ENCODE results near the gene LINC00632.

LINC00632 gene

DNA sequence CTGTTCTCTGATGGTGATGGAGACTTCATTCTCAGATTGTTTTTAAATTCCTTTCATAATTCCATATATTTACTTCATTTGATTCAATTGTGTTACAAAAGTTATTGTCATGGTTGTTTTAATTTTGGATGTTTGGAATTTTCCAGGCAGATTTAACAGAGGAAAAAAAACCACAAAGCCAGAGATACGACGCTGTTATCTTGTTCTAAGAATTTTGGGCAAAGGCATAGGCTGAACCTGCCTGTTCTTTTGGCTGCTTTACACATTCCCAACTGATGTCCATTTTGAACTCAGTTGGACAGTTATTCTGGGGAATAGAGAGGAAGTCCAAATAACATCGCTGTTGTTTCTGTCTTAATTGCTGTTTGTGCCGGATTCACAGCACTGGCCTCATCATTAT lies 65.7 kb downstream of the LINC00632 start:
- no peak overlapping the region for H3K4me3 ChIP-seq (ENCODE audit: low read length, poor library complexity, severe bottlenecking)
- no peaks in the 10 kb centered on the region for H3K79me2 ChIP-seq (ENCODE audit: insufficient read depth, low read length)
- TF ChIP-seq, protein P1, sequence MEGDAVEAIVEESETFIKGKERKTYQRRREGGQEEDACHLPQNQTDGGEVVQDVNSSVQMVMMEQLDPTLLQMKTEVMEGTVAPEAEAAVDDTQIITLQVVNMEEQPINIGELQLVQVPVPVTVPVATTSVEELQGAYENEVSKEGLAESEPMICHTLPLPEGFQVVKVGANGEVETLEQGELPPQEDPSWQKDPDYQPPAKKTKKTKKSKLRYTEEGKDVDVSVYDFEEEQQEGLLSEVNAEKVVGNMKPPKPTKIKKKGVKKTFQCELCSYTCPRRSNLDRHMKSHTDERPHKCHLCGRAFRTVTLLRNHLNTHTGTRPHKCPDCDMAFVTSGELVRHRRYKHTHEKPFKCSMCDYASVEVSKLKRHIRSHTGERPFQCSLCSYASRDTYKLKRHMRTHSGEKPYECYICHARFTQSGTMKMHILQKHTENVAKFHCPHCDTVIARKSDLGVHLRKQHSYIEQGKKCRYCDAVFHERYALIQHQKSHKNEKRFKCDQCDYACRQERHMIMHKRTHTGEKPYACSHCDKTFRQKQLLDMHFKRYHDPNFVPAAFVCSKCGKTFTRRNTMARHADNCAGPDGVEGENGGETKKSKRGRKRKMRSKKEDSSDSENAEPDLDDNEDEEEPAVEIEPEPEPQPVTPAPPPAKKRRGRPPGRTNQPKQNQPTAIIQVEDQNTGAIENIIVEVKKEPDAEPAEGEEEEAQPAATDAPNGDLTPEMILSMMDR (conservative IDR thresholded peaks at IDR 0.05; ENCODE audit: low read length): no peak
- no peak for TF ChIP-seq EZH2phosphoT487 (IDR thresholded peaks at IDR 0.05; ENCODE audit: borderline replicate concordance)
- H3F3A ChIP-seq (ENCODE audit: low read depth): no peaks in the 10 kb centered on the region
- no peaks in the 10 kb centered on the region for H4K20me1 ChIP-seq (ENCODE audit: insufficient read depth, low read length, poor library complexity, severe bottlenecking)
- H3K27me3 ChIP-seq (ENCODE audit: insufficient read depth, low read length, poor library complexity, severe bottlenecking): no peaks in the 10 kb centered on the region
- no peak overlapping the region for H2AFZ ChIP-seq (ENCODE audit: low read length)
- H3K36me3 ChIP-seq (ENCODE audit: insufficient read depth, low read length): no peaks in the 10 kb centered on the region
- no peak overlapping the region for H3K9ac ChIP-seq (ENCODE audit: low read depth, low read length, poor library complexity, severe bottlenecking)
- H3K4me1 ChIP-seq (ENCODE audit: insufficient read depth, low read length, poor library complexity, severe bottlenecking): no peaks in the 10 kb centered on the region
- H3K9me2 ChIP-seq (replicated peaks; ENCODE audit: low read depth, low read length): no peaks in the 10 kb centered on the region
- H3K9me3 ChIP-seq (ENCODE audit: insufficient read depth, low read depth, low read length): no peaks in the 10 kb centered on the region
- H3K4me2 ChIP-seq (ENCODE audit: low read depth, low read length, poor library complexity, severe bottlenecking): no peak overlapping the region

DNA sequence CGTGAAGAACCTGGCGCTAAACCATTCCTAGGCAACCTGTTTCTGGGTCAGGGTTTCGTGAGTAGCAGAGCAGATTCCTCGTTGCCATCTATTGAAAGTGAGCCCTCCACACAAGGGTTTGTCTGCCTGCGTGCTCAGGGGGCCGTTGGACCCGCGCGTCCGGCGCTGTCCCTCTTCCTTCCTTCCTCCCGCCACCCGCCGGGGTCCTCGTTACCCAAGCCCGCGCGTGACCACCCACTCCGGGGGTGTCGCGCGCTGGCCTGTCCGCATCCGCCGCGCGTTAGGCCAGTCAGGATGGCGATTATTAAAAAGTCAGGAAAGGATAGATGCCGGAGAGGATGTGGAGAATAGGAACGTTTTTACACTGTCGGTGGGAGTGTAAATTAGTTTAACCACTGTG lies 66.8 kb downstream of the LINC00632 start:
- H3K9me3 ChIP-seq (ENCODE audit: insufficient read depth, low read depth, low read length): no peaks in the 10 kb centered on the region
- no peaks in the 10 kb centered on the region for H3K79me2 ChIP-seq (ENCODE audit: insufficient read depth, low read length)
- no peaks in the 10 kb centered on the region for H3K9me2 ChIP-seq (replicated peaks; ENCODE audit: low read depth, low read length)
- H3K4me1 ChIP-seq (ENCODE audit: insufficient read depth, low read length, poor library complexity, severe bottlenecking): no peaks in the 10 kb centered on the region
- TF ChIP-seq EZH2phosphoT487 (IDR thresholded peaks at IDR 0.05; ENCODE audit: borderline replicate concordance): no peak
- TF ChIP-seq, protein P1 (conservative IDR thresholded peaks at IDR 0.05; ENCODE audit: low read length): no peak
- H3K4me3 ChIP-seq (ENCODE audit: low read length, poor library complexity, severe bottlenecking): no peak overlapping the region
- H2AFZ ChIP-seq (ENCODE audit: low read length): no peak overlapping the region
- H3K9ac ChIP-seq (ENCODE audit: low read depth, low read length, poor library complexity, severe bottlenecking): no peak overlapping the region
- H3K4me2 ChIP-seq (ENCODE audit: low read depth, low read length, poor library complexity, severe bottlenecking): no peak overlapping the region
- no peaks in the 10 kb centered on the region for H4K20me1 ChIP-seq (ENCODE audit: insufficient read depth, low read length, poor library complexity, severe bottlenecking)
- no peaks in the 10 kb centered on the region for H3F3A ChIP-seq (ENCODE audit: low read depth)
- H3K27me3 ChIP-seq (ENCODE audit: insufficient read depth, low read length, poor library complexity, severe bottlenecking): no peaks in the 10 kb centered on the region
- H3K36me3 ChIP-seq (ENCODE audit: insufficient read depth, low read length): no peaks in the 10 kb centered on the region

DNA sequence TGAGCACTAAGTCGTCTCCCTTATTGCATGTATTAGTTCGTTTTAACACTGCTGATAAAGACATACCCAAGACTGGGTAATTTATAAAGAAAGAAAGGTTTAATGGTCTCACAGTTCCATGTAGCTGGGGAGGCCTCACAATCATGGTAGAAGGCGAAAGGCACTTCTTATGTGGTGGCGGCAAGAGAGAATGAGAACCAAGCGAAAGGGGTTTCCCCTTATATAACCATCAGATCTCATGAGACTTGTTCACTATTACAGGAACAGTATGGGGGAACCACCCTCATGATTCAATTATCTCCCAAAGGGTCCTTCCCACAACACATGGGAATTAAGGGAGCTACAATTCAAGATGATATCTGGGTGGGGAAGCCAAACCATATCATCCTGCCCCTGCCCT lies 85.1 kb downstream of the LINC00632 start:
- Histone ChIP-seq H3K4me1 (ENCODE audit: insufficient read depth, low read length, poor library complexity, severe bottlenecking) (no peaks in the 10 kb centered on the region), H3K4me3 (ENCODE audit: low read length, poor library complexity, severe bottlenecking) (no peak overlapping the region), H3K9ac (ENCODE audit: low read depth, low read length, poor library complexity, severe bottlenecking) (no peak overlapping the region), H3K36me3 (ENCODE audit: insufficient read depth, low read length) (no peaks in the 10 kb centered on the region), H4K20me1 (ENCODE audit: insufficient read depth, low read length, poor library complexity, severe bottlenecking) (no peaks in the 10 kb centered on the region), H3K4me2 (ENCODE audit: low read depth, low read length, poor library complexity, severe bottlenecking) (no peak overlapping the region), H3K79me2 (ENCODE audit: insufficient read depth, low read length) (no peaks in the 10 kb centered on the region), H3K9me2 (replicated peaks; ENCODE audit: low read depth, low read length) (no peaks in the 10 kb centered on the region), H3K9me3 (ENCODE audit: insufficient read depth, low read depth, low read length) (no peaks in the 10 kb centered on the region), H2AFZ (ENCODE audit: low read length) (no peak overlapping the region), H3K27me3 (ENCODE audit: insufficient read depth, low read length, poor library complexity, severe bottlenecking) (no peaks in the 10 kb centered on the region), H3F3A (ENCODE audit: low read depth) (no peaks in the 10 kb centered on the region)
- no peak for TF ChIP-seq EZH2phosphoT487 (IDR thresholded peaks at IDR 0.05; ENCODE audit: borderline replicate concordance)
- TF ChIP-seq, protein P1 (conservative IDR thresholded peaks at IDR 0.05; ENCODE audit: low read length): no peak

All from Loucy (cell line).